H1 (cell line): Measurements from ENCODE around the gene WDR27. TPM values are rescaled to one million over a fixed set of nuclear protein-coding genes. Genes with fewer than 3 reads are reported as not detected.

Experiments
- CTCF ChIA-PET: fragments of 300-600 bp; sonication (Branson Sonifier 250); formaldehyde crosslinking; loops from one replicate; lab custom pipeline; 2021; ENCODE audit not compliant: partially characterized antibody; lab: Charles Lee
- POLR2A ChIA-PET: fragments of 300-600 bp; sonication (Branson Sonifier 250); formaldehyde crosslinking; loops from one replicate; lab custom pipeline; 2021; ENCODE audit warnings: inconsistent platforms; ENCODE audit not compliant: partially characterized antibody; lab: Charles Lee
- DNase-seq, 2 experiments: peaks; one replicate each; pipeline versions ENCODE4 v3.0.0 to v3.0.0-alpha.2; 2010 to 2022; ENCODE audit warnings: low spot score in 2 of 2, low read depth in 1 of 2, mixed read lengths in 1 of 2
- FAIRE-seq: peaks from 2 replicates; lab custom pipeline; 2011; peaks lifted over from hg19 to GRCh38; lab: Jason Lieb, UNC
- H2AFZ ChIP-seq: 2 replicates; pipeline ENCODE4 v1.8.1; 2012; ENCODE audit warnings: low read length, inconsistent platforms
- H2AK5ac ChIP-seq: 2 replicates; pipeline ENCODE4 v1.6.1; 2013; ENCODE audit warnings: low read depth, low read length
- H2BK120ac ChIP-seq: replicated peaks from 2 replicates; pipeline ENCODE3; 2013; ENCODE audit warnings: low read depth, low read length, inconsistent platforms
- H2BK12ac ChIP-seq: 2 replicates; pipeline ENCODE4 v1.6.1; 2013; ENCODE audit warnings: low read depth, low read length
- H2BK15ac ChIP-seq: 2 replicates; pipeline ENCODE4 v1.6.1; 2013; ENCODE audit warnings: low read length
- H2BK20ac ChIP-seq: 2 replicates; pipeline ENCODE4 v1.6.1; 2013; ENCODE audit warnings: low read length
- H2BK5ac ChIP-seq: 2 replicates; pipeline ENCODE4 v1.6.1; 2013; ENCODE audit warnings: low read depth, low read length
- H3K14ac ChIP-seq: 2 replicates; pipeline ENCODE4 v1.6.1; 2013; ENCODE audit warnings: inconsistent platforms; ENCODE audit not compliant: insufficient read length
- H3K18ac ChIP-seq: 2 replicates; pipeline ENCODE4 v1.6.1; 2013; ENCODE audit warnings: low read length; ENCODE audit errors: extremely low read depth
- H3K23ac ChIP-seq: 2 replicates; pipeline ENCODE4 v1.6.1; 2013; ENCODE audit warnings: inconsistent platforms; ENCODE audit not compliant: insufficient read length
- H3K23me2 ChIP-seq: 2 replicates; pipeline ENCODE4 v1.6.1; 2013; ENCODE audit warnings: low read depth, low read length
- H3K27ac ChIP-seq: 2 replicates; pipeline ENCODE4 v1.6.1; 2011; ENCODE audit warnings: low read depth, low read length, inconsistent platforms
- H3K27me3 ChIP-seq, 4 experiments: replicated peaks in 1 of 4; 1 replicate in 1 of 4; 2 replicates in 3 of 4; pipeline versions ENCODE4 v1.6.1 to v1.8.1; 2011 to 2013; ENCODE audit warnings: low read length in 3 of 4, mild to moderate bottlenecking in 3 of 4, inconsistent platforms in 2 of 4, mixed read lengths in 2 of 4, moderate library complexity in 1 of 4; ENCODE audit not compliant: control insufficient read depth in 3 of 4, insufficient read depth in 3 of 4; ENCODE audit errors: extremely low read depth in 1 of 4
- H3K36me3 ChIP-seq, 4 experiments: 2 replicates each; pipeline versions ENCODE4 v1.6.1 to v1.8.1; 2011 to 2013; ENCODE audit warnings: mild to moderate bottlenecking in 4 of 4, low read length in 3 of 4, moderate library complexity in 2 of 4, control low read depth in 1 of 4, inconsistent platforms in 1 of 4; ENCODE audit not compliant: insufficient read depth in 4 of 4, control insufficient read depth in 2 of 4
- H3K4ac ChIP-seq: replicated peaks from 2 replicates; pipeline ENCODE3; 2013; ENCODE audit warnings: low read length, low read depth, mixed read lengths, inconsistent platforms; ENCODE audit not compliant: insufficient read length
- H3K4me1 ChIP-seq, 4 experiments: replicated peaks in 1 of 4; 1 replicate in 1 of 4; 2 replicates in 3 of 4; pipeline versions ENCODE4 v1.6.1 to v1.8.1; 2011 to 2013; ENCODE audit warnings: low read length in 3 of 4, inconsistent platforms in 2 of 4, mixed read lengths in 1 of 4; ENCODE audit not compliant: insufficient read depth in 4 of 4, control insufficient read depth in 3 of 4
- H3K4me2 ChIP-seq, 2 experiments: 2 replicates each; pipeline versions ENCODE4 v1.6.1 to v1.8.1; 2011 to 2013; ENCODE audit warnings: low read depth in 2 of 2, low read length in 2 of 2, control low read depth in 1 of 2, inconsistent platforms in 1 of 2, mild to moderate bottlenecking in 1 of 2; ENCODE audit not compliant: insufficient read depth in 1 of 2
- H3K4me3 ChIP-seq, 4 experiments: fragments of 200-600, 300-600 bp in 1 of 4; sonication (generic), shearing (Covaris generic), sonication (Bioruptor Twin) in 1 of 4; 2 replicates each; pipeline versions ENCODE4 v1.5.1 to v1.8.1; 2011 to 2016; ENCODE audit warnings: low read length in 4 of 4, low read depth in 3 of 4, control low read depth in 2 of 4, inconsistent platforms in 2 of 4, mild to moderate bottlenecking in 2 of 4, mixed read lengths in 1 of 4, moderate library complexity in 1 of 4; ENCODE audit not compliant: insufficient read depth in 2 of 4; ENCODE audit errors: extremely low read depth in 1 of 4
- H3K56ac ChIP-seq: replicated peaks from 2 replicates; pipeline ENCODE3; 2013; ENCODE audit warnings: low read depth, mild to moderate bottlenecking, mixed read lengths, low read length, inconsistent platforms; ENCODE audit not compliant: insufficient read length
- H3K79me1 ChIP-seq: 2 replicates; pipeline ENCODE4 v1.6.1; 2013; ENCODE audit warnings: low read depth, low read length, control low read depth
- H3K79me2 ChIP-seq, 2 experiments: 2 replicates each; pipeline versions ENCODE4 v1.6.1 to v1.8.1; 2012 to 2013; ENCODE audit warnings: low read length in 2 of 2, mild to moderate bottlenecking in 2 of 2, inconsistent platforms in 1 of 2; ENCODE audit not compliant: insufficient read depth in 2 of 2, control insufficient read depth in 1 of 2
- H3K9ac ChIP-seq, 4 experiments: replicated peaks in 1 of 4; 1 replicate in 1 of 4; 2 replicates in 3 of 4; pipeline versions ENCODE4 v1.6.1 to v1.8.1; 2011 to 2013; ENCODE audit warnings: low read depth in 3 of 4, low read length in 3 of 4, control low read depth in 2 of 4, mild to moderate bottlenecking in 2 of 4, moderate library complexity in 2 of 4, inconsistent platforms in 1 of 4; ENCODE audit errors: extremely low read depth in 1 of 4
- H3K9me3 ChIP-seq, 2 experiments: 2 replicates each; pipeline versions ENCODE4 v1.6.1 to v1.8.1; 2012 to 2013; ENCODE audit warnings: mild to moderate bottlenecking in 2 of 2, moderate library complexity in 2 of 2, control low read depth in 1 of 2, inconsistent platforms in 1 of 2, low read depth in 1 of 2, low read length in 1 of 2, mixed read lengths in 1 of 2; ENCODE audit not compliant: insufficient read depth in 2 of 2
- H4K20me1 ChIP-seq, 2 experiments: replicated peaks in 1 of 2; 2 replicates each; pipeline versions ENCODE3 to v1.8.1; 2011 to 2013; ENCODE audit warnings: inconsistent platforms in 2 of 2, low read length in 2 of 2, mild to moderate bottlenecking in 1 of 2; ENCODE audit not compliant: insufficient read depth in 2 of 2, control insufficient read depth in 1 of 2
- H4K5ac ChIP-seq: 2 replicates; pipeline ENCODE4 v1.6.1; 2013; ENCODE audit warnings: low read length, low read depth, mixed read lengths, inconsistent platforms; ENCODE audit not compliant: insufficient read length
- H4K8ac ChIP-seq: 2 replicates; pipeline ENCODE4 v1.8.0; 2013; ENCODE audit warnings: mild to moderate bottlenecking, moderate library complexity, low read length, inconsistent platforms; ENCODE audit not compliant: insufficient read depth; ENCODE audit errors: extremely low read depth
- H4K91ac ChIP-seq: replicated peaks from 2 replicates; pipeline ENCODE3; 2013; ENCODE audit warnings: low read length, mixed read lengths, inconsistent platforms; ENCODE audit not compliant: insufficient read length
- CHD1 ChIP-seq: IDR thresholded peaks from 2 replicates; pipeline ENCODE4 v1.6.1; 2012; ENCODE audit warnings: low read depth, low read length, improper control_type of control experiment
- CHD2 ChIP-seq: IDR thresholded peaks from 2 replicates; pipeline ENCODE4 v1.6.1; 2012; ENCODE audit warnings: low read length, improper control_type of control experiment
- JUN ChIP-seq: IDR thresholded peaks from 2 replicates; pipeline ENCODE4 v1.6.1; 2011; ENCODE audit warnings: low read depth, mild to moderate bottlenecking, improper control_type of control experiment, low read length
- NANOG ChIP-seq: IDR thresholded peaks from 2 replicates; pipeline ENCODE4 v1.6.1; 2011; ENCODE audit warnings: low read length, low read depth, mild to moderate bottlenecking, inconsistent platforms; ENCODE audit not compliant: insufficient read depth, poor library complexity, severe bottlenecking
- POLR2A ChIP-seq, 2 experiments: IDR thresholded peaks; 1 replicate in 1 of 2; 2 replicates in 1 of 2; pipeline ENCODE4 v1.6.1; 2011; ENCODE audit warnings: low read depth in 2 of 2, low read length in 2 of 2, mild to moderate bottlenecking in 2 of 2; ENCODE audit errors: control extremely low read depth in 1 of 2
- SUZ12 ChIP-seq: fragments of 200-600 bp; sonication (generic); IDR thresholded peaks from 2 replicates; pipeline ENCODE4 v1.6.1; 2012; ENCODE audit warnings: mild to moderate bottlenecking, inconsistent platforms, low read length, moderate library complexity, mixed read lengths
- YY1 ChIP-seq: IDR thresholded peaks from 2 replicates; pipeline ENCODE4 v1.6.1; 2011; ENCODE audit warnings: low read depth, mild to moderate bottlenecking, low read length
- WGBS, 2 experiments: shearing (Covaris generic) in 1 of 2; methylation state at CpG; one replicate each; pipeline versions ENCODE4 v1.1.6 to v1.1.7; 2013 to 2015; ENCODE audit warnings: low lambda C conversion rate in 2 of 2, mixed read lengths in 2 of 2, inconsistent platforms in 1 of 2, low coverage in 1 of 2, missing lambda C conversion rate in 1 of 2; ENCODE audit not compliant: insufficient replicate concordance in 2 of 2, insufficient coverage in 1 of 2, insufficient read length in 1 of 2; ENCODE audit errors: extremely low coverage in 1 of 2, missing lambda C conversion rate in 1 of 2; 5-methylcytosine and 5-hydroxymethylcytosine counted together
- polyA plus RNA-seq, 7 experiments: library from polyadenylated mRNA; depleted of rRNA in 3 of 7; stranded (reverse) in 5 of 7; unstranded in 2 of 7; fragments of >200 nt in 5 of 7; fragments of 200-250 nt in 2 of 7; gene quantifications; 1 replicate in 5 of 7; 2 replicates in 1 of 7; 4 replicates in 1 of 7; pipeline versions ENCODE4 v1.2.1 to v1.2.3, GENCODE V29; 2011 to 2013; ENCODE audit warnings: missing spikeins in 2 of 7, mixed read lengths in 2 of 7
- total RNA-seq: library from RNA; stranded (reverse); fragmentation: NEBNext Ultra II Directional; extraction: Animal tissue kit (Norgen Biotek cat#: 25700); gene quantifications from 2 replicates; pipeline ENCODE4 v1.2.1, GENCODE V29; 2021

WDR27 gene
- total and polyA plus RNA-seq, 2 of the 8 experiments (the other 6 are each of a cell fraction or from before 2014, with no cell fraction given): 53.6 to 68.6 TPM

DNA sequence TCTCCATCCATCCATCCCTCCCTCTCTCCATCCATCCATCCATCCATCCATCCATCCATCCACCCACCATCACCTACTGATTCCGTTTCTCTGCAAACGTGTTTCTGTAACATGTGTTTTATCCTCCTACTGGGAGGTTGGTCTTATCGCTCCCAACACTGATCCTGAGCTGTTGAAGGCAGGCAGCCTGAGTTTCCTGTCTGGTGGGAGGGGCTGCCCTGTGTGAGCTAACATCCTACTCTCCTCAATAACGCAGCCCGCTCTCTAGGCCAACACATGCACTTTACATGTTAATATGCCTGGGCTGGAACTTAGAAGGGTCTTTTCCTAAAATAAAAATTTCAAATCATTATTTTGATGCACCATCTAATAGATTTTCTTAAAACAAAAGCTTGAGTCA, 126.5 kb downstream of the WDR27 start:
- Histone ChIP-seq H4K20me1 (no peaks in the 10 kb centered on the region), H3K4me1 (no peaks in the 10 kb centered on the region), H3K36me3 (peaks cover 0 to 2% (median 0%) of the 10 kb centered on the region in 4 experiments; a peak in 2 of 8 replicates), H3K27ac (no peak overlapping the region), H3K9me3 (no peaks in the 10 kb centered on the region), H3K56ac (no peak overlapping the region), H3K23ac (no peak overlapping the region), H2BK120ac (no peak overlapping the region), H2BK20ac (no peak overlapping the region), H2BK15ac (no peak overlapping the region), H3K14ac (no peak overlapping the region), H3K4me2 (no peak overlapping the region), H2BK12ac (no peak overlapping the region), H3K23me2 (no peaks in the 10 kb centered on the region; the same call in 1 of the 2 replicates), H3K4me3 (no peak overlapping the region), H3K9ac (no peak overlapping the region), H3K79me2 (no peaks in the 10 kb centered on the region), H3K27me3 (no peaks in the 10 kb centered on the region), H4K91ac (no peak overlapping the region), H4K8ac (no peak overlapping the region), H2BK5ac (no peak overlapping the region), H4K5ac (no peak overlapping the region), H2AK5ac (no peak overlapping the region), H3K79me1 (no peaks in the 10 kb centered on the region), H3K4ac (no peak overlapping the region), H3K18ac (no peak overlapping the region)
- POLR2A ChIA-PET: no interaction called here
- no peak for DNase-seq
- FAIRE-seq: no peak
- 86% methylated on average over 5 of the region's 5 CpGs; no CpG with 5 or more reads in 1 of the 2 experiments for WGBS, 2 experiments
- TF ChIP-seq NANOG (no peak), YY1 (no peak), POLR2A (IDR thresholded peaks at IDR 0.05; ENCODE audit: control extremely low read depth in 1 of 2, low read depth in 2 of 2, low read length in 2 of 2) (no peak), CHD1 (no peak), SUZ12 (no peak), JUN (no peak), CHD2 (no peak)
- TF ChIP-seq, all 59 proteins: peak for 0
- H2AFZ ChIP-seq: no peak overlapping the region
- CTCF ChIA-PET: interaction anchor here (1.4 to 1.9 kb wide), 2 partner anchors 9 to 43 kb away, joined by 3 to 5 read pairs; no protein-coding TSS in a partner anchor
